Measurements from ENCODE around the gene CCDC24. TPM values are rescaled to one million over a fixed set of nuclear protein-coding genes. Genes with fewer than 3 reads are reported as not detected.

Gene CCDC24
- total and polyA plus RNA-seq, 2 donors (not counting 3 experiments of a cell fraction or from before 2014, with no cell fraction given): 2.2 to 3.1 TPM

DNA sequence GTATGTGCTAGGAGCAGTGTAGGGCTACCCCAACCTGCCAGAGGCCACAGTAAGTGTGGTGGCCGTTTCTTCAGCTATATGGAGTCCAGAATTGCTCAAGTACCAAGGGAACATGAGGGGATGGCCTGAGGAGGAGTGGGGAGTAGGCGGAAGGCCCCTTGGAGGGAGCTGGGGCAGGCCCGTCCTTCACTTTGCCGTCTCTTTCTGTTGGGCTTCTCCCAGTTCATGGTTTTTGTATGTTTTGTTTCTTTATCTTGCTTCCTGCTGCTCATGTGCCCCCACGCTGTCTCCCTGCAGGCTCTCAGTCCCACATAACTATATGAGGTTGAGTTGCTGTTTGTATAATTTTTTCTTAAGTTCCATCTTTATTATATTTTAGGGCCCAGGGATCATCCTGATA is 27.5 kb upstream of the CCDC24 start:
- TF ChIP-seq EZH2 (IDR thresholded peaks at IDR 0.05; ENCODE audit: borderline replicate concordance, low read depth, low read length, severe bottlenecking) (no peak), POLR2AphosphoS5 (IDR thresholded peaks at IDR 0.05; ENCODE audit: insufficient read depth, low read depth, low read length) (no peak), GATA2 (IDR thresholded peaks at IDR 0.05; ENCODE audit: insufficient read depth, insufficient read length, low read depth, low read length) (no peak), MYC (IDR thresholded peaks at IDR 0.05; ENCODE audit: low read depth, low read length) (no peak), JUN (IDR thresholded peaks at IDR 0.05; ENCODE audit: borderline replicate concordance, insufficient read depth, insufficient read length, low read depth) (no peak), FOS (IDR thresholded peaks at IDR 0.05; ENCODE audit: borderline replicate concordance, insufficient read depth, low read length) (no peak), POLR2A (IDR thresholded peaks at IDR 0.05; ENCODE audit: low read depth, low read length) (no peak)
- TF ChIP-seq, protein P1, sequence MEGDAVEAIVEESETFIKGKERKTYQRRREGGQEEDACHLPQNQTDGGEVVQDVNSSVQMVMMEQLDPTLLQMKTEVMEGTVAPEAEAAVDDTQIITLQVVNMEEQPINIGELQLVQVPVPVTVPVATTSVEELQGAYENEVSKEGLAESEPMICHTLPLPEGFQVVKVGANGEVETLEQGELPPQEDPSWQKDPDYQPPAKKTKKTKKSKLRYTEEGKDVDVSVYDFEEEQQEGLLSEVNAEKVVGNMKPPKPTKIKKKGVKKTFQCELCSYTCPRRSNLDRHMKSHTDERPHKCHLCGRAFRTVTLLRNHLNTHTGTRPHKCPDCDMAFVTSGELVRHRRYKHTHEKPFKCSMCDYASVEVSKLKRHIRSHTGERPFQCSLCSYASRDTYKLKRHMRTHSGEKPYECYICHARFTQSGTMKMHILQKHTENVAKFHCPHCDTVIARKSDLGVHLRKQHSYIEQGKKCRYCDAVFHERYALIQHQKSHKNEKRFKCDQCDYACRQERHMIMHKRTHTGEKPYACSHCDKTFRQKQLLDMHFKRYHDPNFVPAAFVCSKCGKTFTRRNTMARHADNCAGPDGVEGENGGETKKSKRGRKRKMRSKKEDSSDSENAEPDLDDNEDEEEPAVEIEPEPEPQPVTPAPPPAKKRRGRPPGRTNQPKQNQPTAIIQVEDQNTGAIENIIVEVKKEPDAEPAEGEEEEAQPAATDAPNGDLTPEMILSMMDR (IDR thresholded peaks at IDR 0.05; ENCODE audit: extremely low read depth in 1 of 2, insufficient read depth in 1 of 2, low read depth in 1 of 2, low read length in 2 of 2): no peak
- TF ChIP-seq, protein P2, sequence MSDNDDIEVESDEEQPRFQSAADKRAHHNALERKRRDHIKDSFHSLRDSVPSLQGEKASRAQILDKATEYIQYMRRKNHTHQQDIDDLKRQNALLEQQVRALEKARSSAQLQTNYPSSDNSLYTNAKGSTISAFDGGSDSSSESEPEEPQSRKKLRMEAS (IDR thresholded peaks at IDR 0.05; ENCODE audit: insufficient read depth, insufficient read length): no peak
- Histone ChIP-seq H3K9me3 (replicated peaks; ENCODE audit: control insufficient read depth, insufficient read depth, low read length) (no peaks in the 10 kb centered on the region), H3K9me1 (replicated peaks; ENCODE audit: control insufficient read depth, extremely low read depth, insufficient read depth, low read length) (no peaks in the 10 kb centered on the region), H3K9ac (replicated peaks; ENCODE audit: extremely low read depth, insufficient read depth, low read length) (no peak overlapping the region), H4K20me1 (replicated peaks; ENCODE audit: control insufficient read depth, extremely low read depth, insufficient read depth, low read length) (no peaks in the 10 kb centered on the region), H3K36me3 (ENCODE audit: control insufficient read depth in 2 of 2, extremely low read depth in 1 of 2, insufficient read depth in 2 of 2, low read length in 2 of 2) (peaks cover 0 to 21% of the 10 kb centered on the region in 2 experiments), H2AFZ (ENCODE audit: low read depth, low read length) (no peak overlapping the region), H3K4me2 (ENCODE audit: insufficient read depth, low read length) (no peak overlapping the region), H3K4me1 (ENCODE audit: control insufficient read depth, extremely low read depth, insufficient read depth, low read length) (no peaks in the 10 kb centered on the region), H3K27ac (ENCODE audit: insufficient read depth, low read depth, low read length) (no peak overlapping the region), H3K79me2 (ENCODE audit: control insufficient read depth, insufficient read depth, low read length) (no peaks in the 10 kb centered on the region), H3K27me3 (ENCODE audit: control insufficient read depth in 2 of 2, insufficient read depth in 2 of 2, low read length in 2 of 2) (no peaks in the 10 kb centered on the region), H3K4me3 (replicated peaks in 1 of 3; ENCODE audit: insufficient read depth in 1 of 3, low read depth in 1 of 3, low read length in 3 of 3) (no peak overlapping the region)
- CTCF ChIA-PET: interaction anchor here (1.3 kb wide), 1 partner anchor 29 kb away, joined by 4 read pairs; no protein-coding TSS in a partner anchor
- no peak for DNase-seq (ENCODE audit: low read depth, low spot score)
- POLR2A ChIA-PET: no interaction called here
- dilution Hi-C loops (cut with MboI; ENCODE audit: extremely low pct_ligation_motif_present, low sequenced_read_pairs) (no loop called here), intact Hi-C loops (cut with micrococcal nuclease) (no loop called here)
- BruUV-seq (replicated peaks): no TSS peak
- FAIRE-seq: no peak

Measured in endothelial cell of umbilical vein (primary cell).